Kasumi-1 (cell line): ENCODE data around the gene USP4.
A peak's percentile ranks its signal among the peaks of the same experiment; 100 is the strongest.
"Not testable (repeated sequence)": the region's sequence is repeated elsewhere in the genome, so short reads cannot be mapped to it uniquely, and the experiment has no call there.

Source experiments
- DNase-seq, 2 experiments: peaks; one replicate each; lab custom pipeline; 2025; lab: John Stamatoyannopoulos, UW

Gene USP4

GRCh38 chr3:49248840-49249227 is 91.0 kb downstream of the USP4 start:
- DNase-seq = peak; percentile 83 to 92

DNA sequence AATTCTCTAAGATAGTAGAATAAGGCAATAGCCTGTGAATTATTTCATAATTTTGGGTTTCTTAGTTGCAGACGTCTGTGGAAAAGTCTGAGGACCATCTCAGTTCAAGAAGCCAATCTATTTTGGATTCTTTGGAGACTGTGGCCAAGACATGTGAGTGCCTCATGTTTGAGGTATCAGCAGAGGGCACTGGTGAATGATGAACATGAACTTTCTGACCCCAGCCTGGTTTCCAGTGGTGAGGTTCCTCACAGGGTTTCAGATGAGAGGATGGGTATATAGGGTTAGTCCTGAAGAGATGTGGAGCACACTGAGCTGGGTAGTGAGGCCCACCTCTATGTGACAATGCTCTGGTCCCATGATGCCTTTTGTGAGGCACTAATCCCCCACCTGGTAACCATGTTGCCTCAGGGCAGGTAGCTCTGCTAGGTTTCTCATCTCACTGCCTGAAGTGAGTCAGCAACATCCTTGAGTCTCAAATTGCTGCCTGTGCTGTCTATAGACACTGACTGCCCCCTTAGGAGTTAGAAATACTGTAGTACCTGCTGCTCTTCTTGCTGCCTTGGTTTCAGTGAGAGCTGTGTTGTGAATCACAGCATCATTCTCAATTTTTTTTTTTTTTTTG is 95.2 kb downstream of the USP4 start:
- DNase-seq = peak in 1 of 2 experiments; percentile 16

- not testable (repeated sequence) for DNase-seq
These were observed 99.8 kb downstream of the USP4 start for GRCh38 chr3:49240091-49240490.

- DNase-seq = peak; percentile 95 to 98
These were observed 101.4 kb downstream of the USP4 start for GRCh38 chr3:49238274-49239127.

GRCh38 chr3:49237344-49237743 is 102.5 kb downstream of the USP4 start:
- no peak for DNase-seq

DNA sequence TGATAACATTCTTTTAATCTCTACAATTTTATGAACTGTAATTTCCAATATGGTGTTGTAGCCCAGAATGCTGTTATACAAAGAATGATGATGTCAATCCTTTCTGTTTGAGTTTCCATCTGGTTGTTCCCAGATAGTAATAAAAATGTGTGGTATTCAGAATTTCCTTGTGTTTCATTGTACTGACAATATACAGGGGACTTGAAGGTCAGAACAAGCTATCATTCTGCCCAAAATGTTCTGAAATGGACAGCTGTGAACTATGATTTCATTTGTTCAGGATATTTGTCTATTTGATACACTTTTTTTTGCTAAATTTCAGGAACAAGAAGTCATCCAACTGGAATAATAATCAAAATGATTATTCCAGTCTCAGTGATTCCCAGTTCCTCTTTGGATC is 103.6 kb downstream of the USP4 start:
- no peak for DNase-seq

- DNase-seq = not testable (repeated sequence)
These were observed 111.0 kb downstream of the USP4 start for GRCh38 chr3:49228817-49229216.
